ENCODE results near the gene GPR89A.

GPR89A gene

DNA sequence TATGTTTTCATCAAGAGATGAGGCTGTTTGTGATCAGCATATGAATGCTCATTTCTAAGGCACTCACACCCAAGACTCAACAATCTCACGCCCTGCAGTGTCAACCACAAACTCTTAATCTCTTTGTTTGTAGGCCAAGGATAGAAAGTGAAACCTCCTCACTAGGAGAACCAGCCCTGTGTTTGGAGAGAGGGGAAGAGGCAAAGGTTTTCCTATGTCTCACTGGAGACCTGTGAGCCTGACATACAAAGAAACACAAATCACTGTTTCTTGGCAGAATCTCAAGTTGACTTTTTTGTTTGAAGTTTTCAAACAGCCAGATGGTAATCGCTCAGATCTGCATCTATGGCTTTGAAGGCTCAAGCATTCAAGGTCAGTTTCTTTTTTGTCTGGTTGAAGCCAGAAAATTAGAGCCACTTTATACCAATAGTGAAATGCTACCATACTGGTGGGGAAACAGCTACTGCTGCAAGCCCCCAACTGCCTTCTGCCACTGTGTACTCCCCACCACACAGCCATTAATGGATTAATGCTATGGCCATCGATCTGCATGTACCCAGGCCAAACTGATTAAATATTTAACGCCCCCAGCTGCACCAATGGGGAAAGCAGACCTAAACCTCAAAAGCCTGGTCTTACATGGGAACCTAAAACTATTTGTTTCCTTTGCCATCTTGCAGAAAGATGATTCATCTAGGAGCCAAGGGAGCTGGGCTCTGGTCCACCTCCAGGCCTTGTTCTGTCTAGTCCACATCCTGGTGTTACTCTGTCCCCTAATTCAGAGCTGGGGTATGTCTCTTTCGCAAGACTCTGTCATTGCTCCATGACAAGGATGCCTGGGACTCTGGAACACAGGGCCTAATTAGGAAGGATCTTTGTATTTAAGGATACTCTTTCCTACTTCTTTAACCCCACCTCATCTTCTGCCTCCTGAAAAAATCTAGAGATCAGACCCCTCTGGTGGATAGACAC, 83.1 kb downstream of the GPR89A start:
- no peaks in the 10 kb centered on the region for H3K9me2 ChIP-seq (replicated peaks; ENCODE audit: control insufficient read depth, low read length)
- no peaks in the 10 kb centered on the region for H3K79me2 ChIP-seq (ENCODE audit: control insufficient read depth, low read length)
- no peaks in the 10 kb centered on the region for H3K36me3 ChIP-seq (ENCODE audit: control insufficient read depth, low read length)
- no peak overlapping the region for H3K4me3 ChIP-seq (ENCODE audit: low read length)
- no peaks in the 10 kb centered on the region for H4K20me1 ChIP-seq (ENCODE audit: control insufficient read depth, insufficient read depth, low read depth, low read length)
- H3K9me3 ChIP-seq (ENCODE audit: control insufficient read depth, insufficient read depth, low read length) = no peaks in the 10 kb centered on the region
- TF ChIP-seq, protein P1, sequence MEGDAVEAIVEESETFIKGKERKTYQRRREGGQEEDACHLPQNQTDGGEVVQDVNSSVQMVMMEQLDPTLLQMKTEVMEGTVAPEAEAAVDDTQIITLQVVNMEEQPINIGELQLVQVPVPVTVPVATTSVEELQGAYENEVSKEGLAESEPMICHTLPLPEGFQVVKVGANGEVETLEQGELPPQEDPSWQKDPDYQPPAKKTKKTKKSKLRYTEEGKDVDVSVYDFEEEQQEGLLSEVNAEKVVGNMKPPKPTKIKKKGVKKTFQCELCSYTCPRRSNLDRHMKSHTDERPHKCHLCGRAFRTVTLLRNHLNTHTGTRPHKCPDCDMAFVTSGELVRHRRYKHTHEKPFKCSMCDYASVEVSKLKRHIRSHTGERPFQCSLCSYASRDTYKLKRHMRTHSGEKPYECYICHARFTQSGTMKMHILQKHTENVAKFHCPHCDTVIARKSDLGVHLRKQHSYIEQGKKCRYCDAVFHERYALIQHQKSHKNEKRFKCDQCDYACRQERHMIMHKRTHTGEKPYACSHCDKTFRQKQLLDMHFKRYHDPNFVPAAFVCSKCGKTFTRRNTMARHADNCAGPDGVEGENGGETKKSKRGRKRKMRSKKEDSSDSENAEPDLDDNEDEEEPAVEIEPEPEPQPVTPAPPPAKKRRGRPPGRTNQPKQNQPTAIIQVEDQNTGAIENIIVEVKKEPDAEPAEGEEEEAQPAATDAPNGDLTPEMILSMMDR (IDR thresholded peaks at IDR 0.05; ENCODE audit: low read depth, low read length, poor library complexity, severe bottlenecking) = no peak
- no peak for TF ChIP-seq EZH2phosphoT487 (IDR thresholded peaks at IDR 0.05; ENCODE audit: borderline replicate concordance, low read length)
- H3K4me1 ChIP-seq (ENCODE audit: control insufficient read depth, low read length) = no peaks in the 10 kb centered on the region
- H3F3A ChIP-seq (ENCODE audit: control insufficient read depth, insufficient read depth) = no peaks in the 10 kb centered on the region
- no peak overlapping the region for H3K27ac ChIP-seq (ENCODE audit: low read depth, low read length)
- no peaks in the 10 kb centered on the region for H3K27me3 ChIP-seq (ENCODE audit: control insufficient read depth, low read length)
- H3K4me2 ChIP-seq (ENCODE audit: low read length) = no peak overlapping the region

DNA sequence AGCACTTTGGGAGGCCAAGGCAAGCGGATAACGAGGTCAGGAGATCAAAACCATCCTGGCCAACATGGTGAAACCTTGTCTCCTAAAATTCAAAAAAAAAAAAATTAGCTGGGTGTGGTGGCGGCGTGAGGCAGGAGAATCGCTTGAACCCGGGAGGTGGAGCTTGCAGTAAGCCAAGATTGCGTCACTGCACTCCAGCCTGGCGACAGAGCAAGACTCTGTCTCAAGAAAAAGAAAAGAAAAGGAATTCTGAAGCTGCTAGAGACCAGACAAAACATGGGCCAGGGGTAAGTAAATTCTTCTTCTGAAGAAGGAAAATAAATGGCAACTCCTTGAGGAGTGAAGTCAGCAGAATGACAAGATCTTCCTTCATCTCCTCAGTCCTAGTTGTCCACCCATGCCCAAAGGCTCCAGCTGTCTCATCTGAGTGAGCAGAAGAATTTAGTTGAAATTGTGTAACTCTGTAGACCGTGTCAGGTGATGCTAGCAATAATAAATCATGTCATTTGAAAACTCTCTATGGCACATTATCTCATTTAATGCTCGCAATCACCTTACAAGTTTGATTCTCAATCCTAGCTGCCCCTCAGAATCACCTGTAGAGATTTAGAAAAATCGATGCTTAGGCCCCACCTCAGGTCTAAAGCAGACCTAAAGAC, 85.1 kb downstream of the GPR89A start:
- no peaks in the 10 kb centered on the region for H3F3A ChIP-seq (ENCODE audit: control insufficient read depth, insufficient read depth)
- H4K20me1 ChIP-seq (ENCODE audit: control insufficient read depth, insufficient read depth, low read depth, low read length) = no peaks in the 10 kb centered on the region
- TF ChIP-seq EZH2phosphoT487 (IDR thresholded peaks at IDR 0.05; ENCODE audit: borderline replicate concordance, low read length) = no peak
- TF ChIP-seq, protein P1 (IDR thresholded peaks at IDR 0.05; ENCODE audit: low read depth, low read length, poor library complexity, severe bottlenecking) = no peak
- H3K4me2 ChIP-seq (ENCODE audit: low read length) = no peak overlapping the region
- no peaks in the 10 kb centered on the region for H3K27me3 ChIP-seq (ENCODE audit: control insufficient read depth, low read length)
- no peak overlapping the region for H3K4me3 ChIP-seq (ENCODE audit: low read length)
- H3K27ac ChIP-seq (ENCODE audit: low read depth, low read length) = no peak overlapping the region
- H3K36me3 ChIP-seq (ENCODE audit: control insufficient read depth, low read length) = no peaks in the 10 kb centered on the region
- H3K4me1 ChIP-seq (ENCODE audit: control insufficient read depth, low read length) = no peaks in the 10 kb centered on the region
- no peaks in the 10 kb centered on the region for H3K79me2 ChIP-seq (ENCODE audit: control insufficient read depth, low read length)
- H3K9me2 ChIP-seq (replicated peaks; ENCODE audit: control insufficient read depth, low read length) = no peaks in the 10 kb centered on the region
- H3K9me3 ChIP-seq (ENCODE audit: control insufficient read depth, insufficient read depth, low read length) = no peaks in the 10 kb centered on the region

DNA sequence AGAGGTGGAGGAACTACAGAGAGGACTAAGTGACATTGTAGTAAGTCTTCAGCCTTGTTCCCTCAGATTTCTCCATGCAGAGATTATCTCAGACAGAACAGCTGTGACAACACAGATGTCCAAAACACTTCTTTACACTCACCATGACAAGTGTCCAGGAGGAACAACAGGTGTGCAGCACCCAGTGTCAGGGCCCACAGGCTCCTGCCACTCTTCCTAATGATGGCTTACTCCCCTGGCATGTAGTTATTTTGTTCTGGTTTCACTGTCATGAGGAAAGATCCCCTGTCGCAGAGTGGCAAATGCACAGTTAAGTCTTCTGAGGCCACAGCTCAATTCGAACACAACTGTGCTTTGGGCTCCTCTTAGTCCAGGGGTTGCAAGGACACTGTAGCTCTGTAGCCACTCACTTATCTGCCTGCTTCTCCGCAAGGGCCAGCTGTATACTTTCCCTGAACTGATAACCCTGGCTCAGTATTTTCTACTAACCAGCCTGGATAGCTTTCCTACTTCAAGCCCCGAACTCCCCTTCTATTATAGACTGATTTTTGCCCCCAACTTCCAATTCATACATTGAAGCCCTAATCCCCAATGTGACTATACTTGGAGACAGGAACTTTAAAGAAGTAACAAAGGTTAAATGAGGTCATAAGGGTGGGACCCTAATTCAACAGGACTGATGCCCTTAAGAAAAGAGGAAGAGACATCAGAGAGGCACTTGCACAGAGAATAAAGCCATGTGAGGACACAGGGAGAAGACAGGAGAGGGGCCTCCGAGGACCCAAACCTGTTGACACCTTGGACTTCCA, 88.2 kb downstream of the GPR89A start:
- no peaks in the 10 kb centered on the region for H3F3A ChIP-seq (ENCODE audit: control insufficient read depth, insufficient read depth)
- H3K9me3 ChIP-seq (ENCODE audit: control insufficient read depth, insufficient read depth, low read length) = no peaks in the 10 kb centered on the region
- H3K79me2 ChIP-seq (ENCODE audit: control insufficient read depth, low read length) = no peaks in the 10 kb centered on the region
- H4K20me1 ChIP-seq (ENCODE audit: control insufficient read depth, insufficient read depth, low read depth, low read length) = no peaks in the 10 kb centered on the region
- no peak overlapping the region for H3K27ac ChIP-seq (ENCODE audit: low read depth, low read length)
- TF ChIP-seq EZH2phosphoT487 (IDR thresholded peaks at IDR 0.05; ENCODE audit: borderline replicate concordance, low read length) = no peak
- TF ChIP-seq, protein P1 (IDR thresholded peaks at IDR 0.05; ENCODE audit: low read depth, low read length, poor library complexity, severe bottlenecking) = no peak
- H3K4me2 ChIP-seq (ENCODE audit: low read length) = no peak overlapping the region
- no peaks in the 10 kb centered on the region for H3K9me2 ChIP-seq (replicated peaks; ENCODE audit: control insufficient read depth, low read length)
- H3K4me1 ChIP-seq (ENCODE audit: control insufficient read depth, low read length) = no peaks in the 10 kb centered on the region
- no peak overlapping the region for H3K4me3 ChIP-seq (ENCODE audit: low read length)
- no peaks in the 10 kb centered on the region for H3K36me3 ChIP-seq (ENCODE audit: control insufficient read depth, low read length)
- no peaks in the 10 kb centered on the region for H3K27me3 ChIP-seq (ENCODE audit: control insufficient read depth, low read length)
